Caco-2 (cell line): ENCODE results near the gene ATF4. TPM values are rescaled to one million over a fixed set of nuclear protein-coding genes. Genes with fewer than 3 reads are reported as not detected.

ENCODE experiments used
- BruUV-seq: library from RNA; stranded (reverse); fragments of 400-500 nt; replicated peaks from 2 replicates; lab custom pipeline; 2021; lab: Mats Ljungman, UMichigan
- CTCF ChIA-PET: fragments of 300-600 bp; sonication (Branson Sonifier 250); formaldehyde crosslinking; loops from one replicate; lab custom pipeline; 2022; ENCODE audit warnings: antibody characterized with exemption; lab: Charles Lee
- POLR2A ChIA-PET: fragments of 300-600 bp; sonication (Branson Sonifier 250); formaldehyde crosslinking; loops from one replicate; lab custom pipeline; 2022; ENCODE audit warnings: antibody characterized with exemption; lab: Charles Lee
- DNase-seq, 2 experiments: peaks; one replicate each; pipeline versions ENCODE4 v3.0.0 to v3.0.0-alpha.2; 2020 to 2022
- H3K27me3 ChIP-seq: replicated peaks from 2 replicates; pipeline ENCODE4 v1.6.0; 2011; ENCODE audit warnings: low read length; ENCODE audit not compliant: control insufficient read depth, insufficient read depth
- H3K36me3 ChIP-seq: 2 replicates; pipeline ENCODE4 v1.5.1; 2011; ENCODE audit warnings: low read length; ENCODE audit not compliant: control insufficient read depth, insufficient read depth
- H3K4me1 ChIP-seq: fragments of 250-450 bp; sonication (Bioruptor Pico); 2 replicates; pipeline ENCODE4 v1.5.1; 2020; ENCODE audit warnings: mild to moderate bottlenecking
- H3K4me3 ChIP-seq: 2 replicates; pipeline ENCODE4 v1.5.1; 2011; ENCODE audit warnings: low read depth, mild to moderate bottlenecking, control low read depth, low read length
- H3K9me3 ChIP-seq: fragments of 250-450 bp; sonication (Bioruptor Pico); 2 replicates; pipeline ENCODE4 v1.5.1; 2020; ENCODE audit warnings: mild to moderate bottlenecking, moderate library complexity
- H3K27ac Mint-ChIP-seq: one replicate; pipeline ENCODE4 v1.8.0; 2022; ENCODE audit warnings: mixed read lengths; ENCODE audit not compliant: unreplicated experiment
- H3K27me3 Mint-ChIP-seq: one replicate; pipeline ENCODE4 v1.8.0; 2022; ENCODE audit warnings: mixed read lengths; ENCODE audit not compliant: insufficient read depth, unreplicated experiment
- H3K36me3 Mint-ChIP-seq: one replicate; pipeline ENCODE4 v1.8.0; 2022; ENCODE audit warnings: mild to moderate bottlenecking, mixed read lengths; ENCODE audit not compliant: insufficient read depth, unreplicated experiment
- H3K4me1 Mint-ChIP-seq: one replicate; pipeline ENCODE4 v1.8.0; 2022; ENCODE audit warnings: low read depth, mixed read lengths; ENCODE audit not compliant: unreplicated experiment
- H3K4me3 Mint-ChIP-seq: one replicate; pipeline ENCODE4 v1.8.0; 2022; ENCODE audit warnings: mild to moderate bottlenecking, moderate library complexity, mixed read lengths; ENCODE audit not compliant: unreplicated experiment
- H3K9me3 Mint-ChIP-seq: one replicate; pipeline ENCODE4 v1.8.0; 2022; ENCODE audit warnings: mixed read lengths; ENCODE audit not compliant: unreplicated experiment
- intact Hi-C: fragments of 100-400 bp; cut with micrococcal nuclease; formaldehyde crosslinking; loops from one replicate; pipeline ENCODE4 v1.10.0; 2022; ENCODE audit not compliant: unreplicated experiment
- total RNA-seq: library from RNA; stranded (reverse); gene quantifications from 2 replicates; pipeline ENCODE4 v1.2.3, GENCODE V29; 2022
- TF ChIP-seq, protein P1 (sequence below), 2 experiments: fragments of 200-600 bp in 1 of 2; IDR thresholded peaks; 1 replicate in 1 of 2; 2 replicates in 1 of 2; pipeline versions ENCODE4 v1.5.1 to v1.8.0; 2011 to 2022; ENCODE audit warnings: antibody characterized with exemption in 1 of 2, control low read depth in 1 of 2, inconsistent platforms in 1 of 2, low read depth in 1 of 2, low read length in 1 of 2, mild to moderate bottlenecking in 1 of 2, moderate library complexity in 1 of 2; ENCODE audit not compliant: insufficient read depth in 1 of 2, severe bottlenecking in 1 of 2, unreplicated experiment in 1 of 2

The ATF4 gene
- total RNA-seq, 1 experiment from 2014 or later, result 647 TPM

DNA sequence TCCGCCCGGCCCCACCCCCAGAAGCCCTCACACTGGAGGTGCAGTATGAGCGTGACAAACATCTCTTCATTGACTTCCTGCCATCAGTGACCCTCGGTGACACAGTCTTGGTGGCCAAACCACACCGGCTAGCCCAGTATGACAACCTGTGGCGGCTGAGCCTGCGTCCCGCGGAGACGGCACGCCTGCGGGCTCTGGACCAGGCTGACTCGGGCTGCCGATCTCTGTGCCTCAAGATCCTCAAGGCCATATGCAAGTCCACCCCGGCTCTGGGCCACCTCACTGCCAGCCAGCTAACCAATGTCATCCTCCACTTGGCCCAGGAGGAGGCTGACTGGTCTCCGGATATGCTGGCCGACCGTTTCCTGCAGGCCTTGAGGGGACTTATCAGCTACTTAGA lies 6.6 kb upstream of the ATF4 start:
- CTCF ChIA-PET, result interaction anchor here (1.0 to 1.5 kb wide), 6 partner anchors 11 to 114 kb away, joined by 4 to 11 read pairs (median 5); partner anchors contain the start of genes MIEF1 and TAB1
- TF ChIP-seq, protein P1, sequence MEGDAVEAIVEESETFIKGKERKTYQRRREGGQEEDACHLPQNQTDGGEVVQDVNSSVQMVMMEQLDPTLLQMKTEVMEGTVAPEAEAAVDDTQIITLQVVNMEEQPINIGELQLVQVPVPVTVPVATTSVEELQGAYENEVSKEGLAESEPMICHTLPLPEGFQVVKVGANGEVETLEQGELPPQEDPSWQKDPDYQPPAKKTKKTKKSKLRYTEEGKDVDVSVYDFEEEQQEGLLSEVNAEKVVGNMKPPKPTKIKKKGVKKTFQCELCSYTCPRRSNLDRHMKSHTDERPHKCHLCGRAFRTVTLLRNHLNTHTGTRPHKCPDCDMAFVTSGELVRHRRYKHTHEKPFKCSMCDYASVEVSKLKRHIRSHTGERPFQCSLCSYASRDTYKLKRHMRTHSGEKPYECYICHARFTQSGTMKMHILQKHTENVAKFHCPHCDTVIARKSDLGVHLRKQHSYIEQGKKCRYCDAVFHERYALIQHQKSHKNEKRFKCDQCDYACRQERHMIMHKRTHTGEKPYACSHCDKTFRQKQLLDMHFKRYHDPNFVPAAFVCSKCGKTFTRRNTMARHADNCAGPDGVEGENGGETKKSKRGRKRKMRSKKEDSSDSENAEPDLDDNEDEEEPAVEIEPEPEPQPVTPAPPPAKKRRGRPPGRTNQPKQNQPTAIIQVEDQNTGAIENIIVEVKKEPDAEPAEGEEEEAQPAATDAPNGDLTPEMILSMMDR (IDR thresholded peaks at IDR 0.05; ENCODE audit: insufficient read depth in 1 of 2, low read depth in 1 of 2, low read length in 1 of 2, severe bottlenecking in 1 of 2, unreplicated experiment in 1 of 2), result no peak
- POLR2A ChIA-PET, result interaction anchor here (1.0 kb wide), 1 partner anchor 51 kb away, joined by 3 read pairs; no protein-coding TSS in a partner anchor

DNA sequence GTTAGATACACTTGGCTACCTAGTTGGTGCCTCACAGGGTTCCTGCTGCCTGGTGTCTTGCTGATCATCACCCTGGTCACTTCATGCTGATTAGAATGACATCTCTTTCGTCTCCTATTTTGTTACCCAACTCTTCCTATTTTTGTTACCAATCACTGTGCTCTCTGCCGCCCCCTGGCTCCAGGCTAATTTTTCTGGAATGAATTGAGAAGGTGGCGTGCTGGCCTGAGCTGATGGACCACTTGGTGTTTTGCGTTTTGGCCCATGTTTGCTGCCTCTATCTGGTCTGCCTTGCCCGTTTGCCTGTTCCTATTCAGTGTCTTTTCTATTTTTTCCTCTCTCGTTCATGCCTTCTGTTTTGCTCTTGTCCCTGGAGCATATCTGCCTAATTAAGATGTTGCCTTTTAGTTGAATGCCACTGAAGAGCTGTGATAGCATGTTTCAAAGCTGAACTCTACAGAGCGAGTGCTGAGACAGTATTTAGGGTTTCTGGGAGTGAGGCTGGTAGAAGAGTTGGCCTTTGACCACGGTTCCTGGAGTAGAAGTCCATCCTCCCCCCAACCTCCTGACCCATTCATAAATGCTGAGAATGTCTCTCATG lies 5.9 kb upstream of the ATF4 start:
- POLR2A ChIA-PET, result interaction anchor here (0.6 to 1.0 kb wide), 3 partner anchors 11 to 52 kb away, joined by 3 read pairs; no protein-coding TSS in a partner anchor
- peaks cover 28% of the 10 kb centered on the region for H3K4me1 Mint-ChIP-seq
- intact Hi-C loops, result loop anchor here (1.0 kb wide), 1 partner anchor 52 kb away; no protein-coding TSS in a partner anchor

More for the DNA sequence above, 6.6 kb upstream of the ATF4 start:
- peaks cover 80% of the 10 kb centered on the region for H3K36me3 Mint-ChIP-seq
- intact Hi-C loops, result loop anchor here (1.0 kb wide), 1 partner anchor 51 kb away; no protein-coding TSS in a partner anchor
- H3K4me3 Mint-ChIP-seq, result no peak overlapping the region
- H3K4me3 ChIP-seq, result no peak overlapping the region
- H3K27me3 Mint-ChIP-seq, result no peaks in the 10 kb centered on the region
- H3K36me3 ChIP-seq, result peaks cover 11% of the 10 kb centered on the region
- no peaks in the 10 kb centered on the region for H3K9me3 Mint-ChIP-seq
- peaks cover 13% of the 10 kb centered on the region; the same call in 1 of the 2 replicates for H3K4me1 ChIP-seq
- H3K27me3 ChIP-seq, result no peaks in the 10 kb centered on the region
- no peak for DNase-seq
- H3K9me3 ChIP-seq, result no peaks in the 10 kb centered on the region
- H3K4me1 Mint-ChIP-seq, result peaks cover 27% of the 10 kb centered on the region
- H3K27ac Mint-ChIP-seq, result no peak overlapping the region
- BruUV-seq, result no TSS peak

More for the DNA sequence above, 5.9 kb upstream of the ATF4 start:
- BruUV-seq, result no TSS peak
- Histone ChIP-seq H3K4me3 (no peak overlapping the region), H3K27me3 (no peaks in the 10 kb centered on the region), H3K4me1 (peaks cover 13% of the 10 kb centered on the region; the same call in 1 of the 2 replicates), H3K36me3 (peaks cover 11% of the 10 kb centered on the region), H3K9me3 (no peaks in the 10 kb centered on the region)
- TF ChIP-seq, protein P1 (IDR thresholded peaks at IDR 0.05; ENCODE audit: insufficient read depth in 1 of 2, low read depth in 1 of 2, low read length in 1 of 2, severe bottlenecking in 1 of 2, unreplicated experiment in 1 of 2), result peak; percentile 67 to 72
- Mint-ChIP-seq H3K4me3 (no peak overlapping the region), H3K27ac (no peak overlapping the region), H3K36me3 (peaks cover 78% of the 10 kb centered on the region), H3K9me3 (no peaks in the 10 kb centered on the region), H3K27me3 (no peaks in the 10 kb centered on the region)
- peak in 1 of 2 experiments; percentile 80 for DNase-seq
- CTCF ChIA-PET, result interaction anchor here (0.7 to 1.5 kb wide), 8 partner anchors 10 to 171 kb away, joined by 3 to 11 read pairs (median 4); partner anchors contain the start of genes MIEF1 and TAB1
